ENCODE results near the gene CD177.

DNA sequence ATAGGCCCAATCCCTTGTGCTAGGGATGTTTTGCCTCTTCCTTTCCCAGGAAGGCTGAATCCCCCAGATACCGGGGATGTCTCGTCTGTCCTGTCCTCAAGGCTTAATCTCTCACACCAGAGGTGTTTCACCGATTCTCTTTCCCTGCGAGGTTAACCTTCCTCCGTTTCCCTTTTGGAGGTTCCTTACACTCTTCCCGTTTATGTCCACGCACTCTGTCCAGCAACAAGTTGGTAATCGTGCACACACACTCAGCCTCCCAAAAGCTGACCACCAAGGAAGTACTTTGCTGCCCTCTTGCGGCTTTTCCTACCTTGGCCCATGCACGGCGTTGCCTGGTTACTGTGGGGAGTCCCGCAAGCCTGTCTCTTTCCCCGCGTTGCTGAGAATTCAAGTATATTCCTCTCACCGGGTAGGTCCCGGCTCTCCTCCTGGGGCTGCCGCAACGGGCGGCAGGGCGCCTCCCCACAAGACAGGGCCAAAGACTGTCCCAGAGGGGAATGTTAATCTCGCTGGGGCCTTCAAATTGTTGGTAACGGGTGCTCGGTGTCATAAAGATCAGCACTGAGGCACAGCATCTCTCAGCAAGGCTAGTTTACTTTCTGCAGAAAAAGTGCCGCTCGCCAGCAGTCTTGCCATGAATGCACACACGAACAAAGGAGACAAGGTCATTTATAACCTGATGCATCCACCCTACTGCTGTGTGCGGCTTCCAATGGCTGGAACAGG, 36.7 kb upstream of the CD177 start:
- TF ChIP-seq, protein P1, sequence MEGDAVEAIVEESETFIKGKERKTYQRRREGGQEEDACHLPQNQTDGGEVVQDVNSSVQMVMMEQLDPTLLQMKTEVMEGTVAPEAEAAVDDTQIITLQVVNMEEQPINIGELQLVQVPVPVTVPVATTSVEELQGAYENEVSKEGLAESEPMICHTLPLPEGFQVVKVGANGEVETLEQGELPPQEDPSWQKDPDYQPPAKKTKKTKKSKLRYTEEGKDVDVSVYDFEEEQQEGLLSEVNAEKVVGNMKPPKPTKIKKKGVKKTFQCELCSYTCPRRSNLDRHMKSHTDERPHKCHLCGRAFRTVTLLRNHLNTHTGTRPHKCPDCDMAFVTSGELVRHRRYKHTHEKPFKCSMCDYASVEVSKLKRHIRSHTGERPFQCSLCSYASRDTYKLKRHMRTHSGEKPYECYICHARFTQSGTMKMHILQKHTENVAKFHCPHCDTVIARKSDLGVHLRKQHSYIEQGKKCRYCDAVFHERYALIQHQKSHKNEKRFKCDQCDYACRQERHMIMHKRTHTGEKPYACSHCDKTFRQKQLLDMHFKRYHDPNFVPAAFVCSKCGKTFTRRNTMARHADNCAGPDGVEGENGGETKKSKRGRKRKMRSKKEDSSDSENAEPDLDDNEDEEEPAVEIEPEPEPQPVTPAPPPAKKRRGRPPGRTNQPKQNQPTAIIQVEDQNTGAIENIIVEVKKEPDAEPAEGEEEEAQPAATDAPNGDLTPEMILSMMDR (conservative IDR thresholded peaks at IDR 0.05), result peak; percentile 80
- no peak for TF ChIP-seq ZFX (IDR thresholded peaks at IDR 0.05)

Measured in C4-2B (cell line).